NCI-H774 (cell line): Measurements from ENCODE around the gene KY.
"Not testable (repeated sequence)": the region's sequence is repeated elsewhere in the genome, so short reads cannot be mapped to it uniquely, and the experiment has no call there.

Experiments
- DNase-seq: peaks from one replicate; lab custom pipeline; 2025; lab: John Stamatoyannopoulos, UW

Gene KY

DNA sequence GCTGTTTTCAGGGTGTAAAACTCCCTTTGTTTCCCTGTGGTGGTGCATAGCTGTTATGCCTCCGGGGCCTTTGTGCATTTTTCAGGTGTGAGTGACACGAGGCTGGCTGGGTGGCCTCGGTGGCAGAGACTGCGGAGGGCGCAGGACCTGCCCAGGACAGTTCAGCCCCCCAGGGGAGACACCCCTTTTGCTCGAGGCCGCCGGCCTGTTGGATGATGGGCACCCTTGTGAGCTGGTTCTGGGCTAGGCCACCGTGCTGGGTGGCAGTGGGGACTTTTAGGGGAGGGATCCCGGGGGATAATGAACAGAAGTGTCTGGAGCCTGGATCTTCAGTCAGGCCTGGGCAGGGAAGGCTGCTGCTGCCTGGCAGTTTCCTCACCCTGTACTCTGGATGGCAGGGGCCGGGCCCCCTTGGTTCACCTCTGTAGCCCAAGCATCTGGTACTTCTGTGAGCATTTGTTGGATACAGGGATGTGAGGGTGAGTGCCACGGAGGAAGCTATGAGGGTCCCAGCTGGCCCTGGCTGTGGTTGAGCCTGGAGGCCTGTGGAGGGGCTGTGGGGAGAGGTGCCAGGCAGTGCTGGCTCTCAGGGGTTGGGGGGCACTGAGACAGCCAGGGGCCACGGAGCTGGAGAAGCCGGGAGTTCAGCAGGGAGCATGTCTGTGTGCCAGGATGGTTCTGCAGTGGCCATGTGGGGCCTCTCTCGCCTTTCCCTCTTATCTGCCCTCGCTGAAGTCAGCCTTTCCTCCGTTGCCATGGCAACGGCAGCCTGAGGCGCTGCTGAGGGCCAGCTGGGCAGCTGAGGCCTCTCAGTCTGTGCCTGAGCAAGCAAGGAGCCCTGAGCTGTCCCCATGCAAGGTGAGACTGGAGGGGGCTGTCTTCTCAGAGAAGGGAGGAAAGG is 49.0 kb downstream of the KY start:
- DNase-seq, result peak; percentile 4

DNA sequence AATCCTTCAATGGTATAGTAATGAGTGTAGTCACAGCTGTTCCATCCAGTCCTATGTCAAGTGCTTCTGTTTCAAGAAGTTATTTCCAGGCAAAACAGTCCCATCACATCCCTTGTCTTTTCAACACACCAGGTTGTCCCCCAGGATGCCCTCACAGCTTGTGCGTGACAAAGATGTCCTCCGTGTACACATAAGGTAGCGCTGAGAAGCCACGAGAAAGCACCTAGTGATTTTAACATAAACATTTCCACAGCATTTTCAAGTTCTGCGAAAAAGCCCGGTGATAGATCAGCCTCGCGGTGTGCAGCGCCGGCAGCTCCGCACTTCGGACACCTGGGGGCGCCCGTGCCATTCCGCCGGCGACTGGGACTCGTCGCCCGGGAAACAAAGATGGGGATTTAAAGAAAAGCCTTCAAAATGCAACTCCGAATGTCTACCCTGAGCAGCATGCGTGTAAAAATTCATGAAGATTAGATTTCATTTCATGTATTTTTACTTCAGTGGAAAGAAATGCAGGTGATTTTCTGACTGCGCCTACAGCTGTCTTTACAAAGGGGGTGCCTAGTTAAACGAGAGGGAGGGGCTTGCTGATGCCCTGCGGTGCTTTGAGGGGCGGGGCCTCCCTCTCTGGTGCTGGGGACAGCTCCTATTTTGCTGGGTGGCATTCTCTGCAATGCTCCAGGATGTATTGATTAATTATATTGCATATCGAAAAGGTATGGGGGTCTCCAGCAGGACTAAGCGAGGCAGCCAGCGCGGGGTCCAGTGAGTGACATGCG is 49.9 kb downstream of the KY start:
- peak; percentile 27 for DNase-seq

DNA sequence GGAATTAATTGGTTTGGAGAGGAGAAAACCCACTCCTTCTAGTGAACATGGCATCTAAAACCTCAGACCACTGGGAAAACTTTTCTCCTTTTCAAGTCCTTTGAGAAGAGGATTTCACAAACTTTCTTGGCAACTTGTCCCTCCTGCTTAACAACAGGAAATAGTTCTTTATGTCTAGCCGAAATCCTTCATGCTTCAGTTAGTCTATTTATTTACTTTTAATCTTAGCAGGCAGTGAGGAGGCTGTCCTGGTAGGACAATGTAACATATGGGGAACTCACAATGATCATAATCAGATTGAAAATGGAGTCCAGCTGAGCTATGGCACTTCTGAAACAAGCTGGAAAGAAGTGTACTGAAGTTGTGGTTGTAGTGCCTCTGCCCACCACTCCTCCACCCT is 50.6 kb downstream of the KY start:
- DNase-seq, result no peak

DNA sequence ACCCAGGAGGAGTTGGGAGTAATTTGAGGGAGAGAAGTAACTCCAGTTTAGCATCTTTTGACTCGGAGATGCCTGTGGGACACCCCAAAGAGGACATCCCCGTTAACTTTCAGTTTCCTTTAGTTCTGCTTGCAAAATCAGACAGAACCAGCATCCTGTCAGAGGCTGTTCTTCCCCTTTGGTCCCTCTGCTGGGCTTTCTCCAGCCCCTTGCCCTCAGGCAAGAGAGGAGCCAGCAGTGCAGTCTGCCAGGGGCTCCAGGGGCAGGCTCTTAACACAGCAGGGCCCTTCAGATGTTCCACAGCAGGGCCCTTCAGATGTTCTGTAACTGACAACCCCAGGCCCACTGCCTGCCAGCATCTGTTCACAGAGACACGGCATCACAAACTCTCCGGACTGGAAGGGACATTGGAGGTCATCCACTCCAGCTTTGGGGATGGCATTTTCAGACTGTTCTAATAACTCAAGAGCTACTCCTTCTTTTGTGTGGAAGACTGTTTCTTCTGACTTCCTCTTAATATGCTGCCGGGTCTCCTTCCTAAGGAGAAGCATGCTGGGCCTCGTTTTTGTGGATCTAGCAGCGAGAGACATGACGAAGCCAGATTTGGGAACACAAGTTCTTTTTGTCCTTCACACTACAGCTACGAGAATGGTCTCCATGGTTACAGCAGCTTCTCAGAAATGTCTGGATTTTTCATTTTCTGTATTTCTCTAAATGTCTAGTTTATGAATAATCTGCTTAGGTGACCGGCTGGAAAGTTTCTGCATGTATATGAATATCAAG is 51.9 kb downstream of the KY start:
- DNase-seq, result no peak

DNA sequence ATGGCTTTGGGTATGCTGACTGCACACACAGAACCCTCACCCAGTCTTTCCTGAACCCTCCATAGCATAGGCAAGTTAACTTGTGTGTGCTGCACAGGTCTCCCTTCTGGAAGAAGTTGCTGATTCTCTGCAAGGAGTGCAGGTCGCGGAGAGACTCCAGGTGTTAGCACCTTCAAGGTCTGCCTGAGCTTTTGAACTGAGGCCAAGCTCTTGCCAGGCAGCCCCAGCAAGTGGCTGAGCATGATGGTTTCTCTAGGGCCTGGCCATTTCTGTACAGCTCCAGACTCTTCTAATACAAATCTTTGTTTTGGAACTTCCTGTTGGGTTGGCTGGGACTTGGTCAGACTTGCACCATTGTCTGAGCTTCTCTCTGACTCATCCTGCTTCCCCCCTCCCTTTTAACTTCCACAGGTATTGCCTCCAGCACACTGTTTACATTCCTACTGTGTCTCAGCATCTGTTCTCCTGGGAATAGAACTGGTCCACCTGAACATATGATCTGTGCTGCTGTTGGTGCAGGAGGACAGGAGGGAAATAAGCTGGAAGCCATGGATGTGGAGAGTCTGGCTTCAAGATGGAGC is 53.3 kb downstream of the KY start:
- DNase-seq, result no peak

DNA sequence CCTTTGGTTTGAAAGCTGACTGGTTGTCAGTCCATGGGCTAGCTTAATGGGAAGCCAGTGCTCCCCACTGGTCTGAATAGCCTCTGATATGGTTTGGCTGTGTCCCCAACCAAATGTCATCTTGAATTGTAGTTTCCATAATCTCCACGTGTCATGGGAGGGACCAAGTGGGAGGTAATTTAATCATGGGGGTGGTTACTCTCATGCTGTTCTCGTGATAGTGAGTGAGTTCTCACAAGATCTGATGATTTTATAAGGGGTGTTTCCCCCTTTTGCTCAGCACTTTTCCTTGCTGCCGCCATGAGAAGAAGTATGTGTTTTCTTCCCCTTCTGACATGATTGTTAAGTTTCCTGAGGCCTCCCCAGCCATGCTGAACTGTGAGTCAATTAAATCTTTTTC is 55.8 kb downstream of the KY start:
- DNase-seq, result not testable (repeated sequence)

DNA sequence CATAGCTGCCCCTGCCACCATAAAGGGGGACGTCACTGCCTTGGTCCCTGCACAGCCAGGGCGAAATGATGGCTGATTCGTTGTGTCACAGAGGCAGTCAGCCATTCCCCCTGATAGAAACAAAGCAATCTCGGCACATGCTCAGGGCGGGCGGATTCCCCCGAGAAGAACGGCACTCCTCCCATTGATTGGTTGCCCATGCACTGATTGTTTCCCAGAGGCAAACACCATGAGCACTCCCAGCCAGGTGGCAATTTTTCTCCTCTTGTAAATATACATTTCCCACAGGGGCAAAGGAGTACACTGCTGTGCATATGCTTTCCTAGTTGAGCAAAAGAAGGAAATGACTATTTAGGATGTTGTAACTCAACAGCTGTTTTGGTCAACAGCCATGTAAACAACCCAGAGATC is 56.5 kb downstream of the KY start:
- peak; percentile 38 for DNase-seq

DNA sequence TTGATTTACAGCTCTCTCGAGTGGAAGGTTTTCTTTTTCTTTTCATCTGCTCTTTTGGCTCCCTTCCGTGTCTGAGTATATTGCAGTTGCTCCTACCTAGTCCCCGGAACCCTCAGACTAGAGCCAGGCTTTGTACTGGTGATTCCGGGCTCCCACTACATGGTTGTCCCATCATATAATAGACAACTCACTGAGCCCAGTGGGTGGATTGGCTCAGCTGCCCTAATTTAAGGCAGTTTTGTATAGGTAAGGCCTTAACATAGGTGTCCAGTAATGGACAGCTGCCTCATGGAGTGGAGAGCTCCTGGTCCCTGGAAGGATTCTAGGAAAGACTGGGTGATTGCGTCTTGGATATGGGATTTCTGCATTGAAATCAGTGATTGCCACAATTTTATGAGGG is 58.0 kb downstream of the KY start:
- no peak for DNase-seq

DNA sequence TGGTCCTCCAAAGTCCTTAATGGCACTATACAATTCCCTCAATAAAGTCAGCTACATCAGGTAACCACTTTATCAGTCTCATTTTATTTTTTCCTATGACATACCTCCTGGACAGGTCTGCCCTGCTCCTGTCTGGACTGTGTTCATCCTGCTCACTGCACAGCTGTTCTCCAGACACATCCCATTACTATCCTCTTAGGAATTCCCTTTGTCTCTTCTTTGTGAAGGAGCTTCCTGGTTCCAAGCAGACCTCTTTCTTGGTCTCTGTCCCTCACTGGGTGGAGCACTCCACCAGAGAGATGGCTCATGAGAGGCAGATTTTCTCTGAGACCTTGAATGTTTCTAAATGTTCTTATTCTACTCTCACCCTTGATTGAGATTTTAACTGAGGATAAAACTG is 60.1 kb downstream of the KY start:
- DNase-seq, result no peak

DNA sequence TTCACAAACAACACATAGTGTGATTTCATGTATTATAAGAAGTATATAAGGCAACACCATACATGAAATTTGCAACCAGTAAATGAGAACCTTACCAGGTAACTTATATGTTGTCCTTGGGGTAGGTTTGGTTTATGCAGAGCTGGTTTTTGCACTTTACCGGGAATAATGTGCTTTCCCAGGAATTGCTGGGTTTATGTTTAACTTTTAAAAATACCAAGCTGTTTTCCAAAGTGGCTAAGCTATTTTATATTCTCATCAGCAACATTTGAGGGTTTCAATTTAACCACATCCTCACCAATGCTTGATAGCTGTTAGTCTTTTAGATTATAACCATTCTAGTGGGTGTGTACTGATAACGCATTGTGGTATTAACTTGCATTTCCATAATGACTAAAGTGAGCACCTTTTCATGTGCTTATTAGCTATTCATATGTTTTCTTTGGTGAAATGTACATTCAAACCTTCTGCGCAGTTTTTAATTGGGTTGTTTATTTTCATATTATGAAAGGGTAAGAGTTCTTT is 71.6 kb downstream of the KY start:
- DNase-seq, result no peak

DNA sequence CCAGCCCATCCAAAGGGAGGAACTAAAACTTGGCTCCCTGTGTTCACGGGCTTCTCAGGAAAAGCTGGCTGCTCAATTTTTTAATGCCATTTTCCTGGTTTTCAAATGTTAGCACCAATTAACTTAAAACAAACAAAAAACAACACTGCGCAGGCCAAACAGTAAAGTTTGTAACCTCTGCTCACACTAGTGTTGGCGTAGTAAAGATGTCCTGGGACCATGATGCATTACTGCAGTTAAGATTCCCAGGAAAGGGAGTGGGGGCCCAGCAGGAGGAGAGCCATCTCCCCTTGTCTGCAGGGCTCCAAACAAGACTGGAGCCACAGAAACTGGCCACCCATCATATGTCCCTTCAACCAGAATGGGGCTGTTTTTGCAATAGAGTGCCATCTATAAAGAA is 74.0 kb downstream of the KY start:
- DNase-seq, result no peak

DNA sequence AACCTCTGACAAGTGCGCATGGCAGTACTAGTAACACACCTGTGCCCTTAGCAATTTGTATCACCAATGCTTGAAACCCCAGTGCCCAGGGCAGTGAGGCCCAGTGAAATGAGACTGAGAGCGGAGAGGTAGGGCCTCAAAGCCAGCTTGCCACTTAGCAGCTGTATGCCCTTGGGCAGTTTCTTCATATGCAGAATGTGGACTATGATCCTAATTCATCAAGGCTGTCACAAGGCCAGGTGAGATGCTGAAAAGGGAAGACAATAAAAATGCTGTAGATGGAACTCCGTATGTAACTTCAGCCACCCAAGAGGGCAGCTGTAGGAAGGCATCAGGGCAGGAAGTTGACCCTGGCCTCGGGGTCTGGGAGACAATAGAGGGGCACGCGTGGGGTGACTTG is 74.4 kb downstream of the KY start:
- DNase-seq, result no peak

DNA sequence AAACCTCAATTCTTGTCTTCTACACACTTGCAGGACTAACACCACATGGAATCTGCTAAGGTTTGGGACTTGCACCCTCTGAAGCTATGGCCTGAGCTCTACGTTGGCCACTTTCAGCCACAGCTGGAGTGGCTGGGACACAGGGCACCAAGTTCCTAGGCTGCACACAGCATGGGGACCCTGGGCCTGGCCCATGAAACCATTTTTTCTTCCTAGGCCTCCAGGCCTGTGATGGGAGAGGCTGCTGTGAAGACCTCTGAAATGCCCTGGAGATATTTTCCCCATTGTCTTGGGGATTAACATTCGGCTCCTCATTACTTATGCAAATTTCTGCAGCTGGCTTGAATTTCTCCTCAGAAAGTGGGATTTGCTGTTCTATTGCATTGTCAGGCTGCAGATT is 80.9 kb downstream of the KY start:
- DNase-seq, result not testable (repeated sequence)

DNA sequence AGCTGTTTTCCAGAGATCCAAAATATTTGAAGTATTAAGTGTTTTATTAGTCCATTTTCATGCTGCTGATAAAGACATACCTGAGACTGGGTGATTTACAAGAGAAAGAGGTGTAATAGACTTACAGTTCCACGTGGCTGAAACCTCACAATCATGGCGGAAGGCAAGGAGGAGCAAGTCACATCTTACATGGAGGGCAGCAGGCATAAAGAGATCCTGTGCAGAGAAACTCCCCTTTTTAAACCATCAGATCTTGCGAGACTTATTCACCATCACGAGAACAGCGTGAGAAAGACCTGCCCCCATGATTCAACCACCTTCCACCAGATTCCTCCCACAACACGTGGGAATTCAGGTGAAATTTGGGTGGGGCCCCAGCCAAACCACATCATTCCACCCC is 82.0 kb downstream of the KY start:
- no peak for DNase-seq

DNA sequence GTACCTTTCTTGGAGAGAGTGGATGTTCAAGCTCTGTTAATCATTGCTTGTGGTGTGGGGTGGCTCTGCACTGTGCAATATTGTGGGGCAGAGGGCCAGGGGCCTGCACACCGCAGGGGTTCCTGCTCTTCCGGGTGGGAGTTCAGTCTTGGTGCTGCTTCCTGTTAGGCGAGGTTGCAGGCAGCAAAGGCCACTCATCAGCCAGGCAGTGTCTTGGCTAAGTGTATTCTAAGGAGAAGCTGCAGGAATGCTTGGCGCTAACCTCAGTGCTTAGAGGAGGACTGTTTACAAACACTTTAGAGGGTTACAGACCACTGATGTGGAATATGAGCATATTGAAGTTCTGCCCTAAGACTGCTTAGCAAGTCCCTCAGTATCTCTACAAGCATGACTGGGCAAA is 83.2 kb downstream of the KY start:
- no peak for DNase-seq

DNA sequence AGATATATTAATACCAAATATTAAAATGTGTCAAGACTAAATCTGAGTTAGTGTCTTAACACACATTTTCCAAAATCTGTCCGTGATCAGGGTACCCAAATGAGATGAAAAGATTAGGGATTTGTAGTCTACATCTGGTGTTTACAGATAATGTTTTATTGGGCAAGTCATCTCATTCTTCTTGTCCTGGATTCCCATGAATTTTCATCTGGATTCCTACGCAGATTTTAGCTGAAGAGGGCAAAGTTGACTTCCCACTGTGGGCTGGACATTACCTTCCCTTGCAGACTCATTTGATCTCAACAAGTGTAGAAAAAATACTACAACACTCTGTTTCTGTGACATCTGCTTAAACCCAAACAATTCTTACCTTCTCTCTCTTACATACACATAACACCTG is 85.8 kb downstream of the KY start:
- no peak for DNase-seq

DNA sequence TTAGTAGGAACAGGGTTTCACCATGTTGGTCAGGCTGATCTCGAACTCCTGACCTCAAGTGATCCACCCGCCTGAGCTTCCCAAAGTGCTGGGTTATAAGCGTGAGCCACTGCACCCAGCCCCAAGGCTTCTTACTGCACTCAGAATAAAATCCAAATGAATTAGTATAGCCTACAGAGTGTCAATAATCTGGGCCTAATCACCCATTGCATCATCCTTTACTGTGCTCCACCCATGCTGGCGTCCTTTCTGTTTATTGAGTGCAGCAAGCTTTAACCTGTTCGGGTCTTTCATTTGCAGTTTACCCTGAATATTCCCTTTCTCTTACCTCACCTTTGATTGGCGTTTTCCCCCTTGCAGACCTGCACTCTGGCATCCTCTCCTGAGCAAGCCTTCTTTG is 87.2 kb downstream of the KY start:
- DNase-seq, result no peak

DNA sequence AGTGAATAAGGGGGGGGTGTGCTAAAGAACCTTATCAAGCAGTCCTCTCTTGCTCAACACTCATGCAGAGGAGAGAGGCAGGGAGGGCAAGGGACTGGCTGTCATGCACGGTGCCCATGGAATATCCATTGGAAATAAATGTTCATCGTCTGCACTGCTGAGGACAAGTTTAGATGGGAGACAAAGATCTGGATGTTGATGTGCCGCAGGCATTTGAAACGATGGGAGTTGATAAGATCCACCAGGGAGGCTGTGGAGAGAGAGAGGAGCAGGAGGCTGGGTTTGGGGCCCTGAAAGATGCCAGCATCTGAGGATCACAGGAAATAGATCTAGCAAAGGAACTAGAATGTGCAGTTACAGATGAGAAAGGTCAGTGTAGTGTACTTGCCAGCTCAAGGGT is 88.8 kb downstream of the KY start:
- no peak for DNase-seq

DNA sequence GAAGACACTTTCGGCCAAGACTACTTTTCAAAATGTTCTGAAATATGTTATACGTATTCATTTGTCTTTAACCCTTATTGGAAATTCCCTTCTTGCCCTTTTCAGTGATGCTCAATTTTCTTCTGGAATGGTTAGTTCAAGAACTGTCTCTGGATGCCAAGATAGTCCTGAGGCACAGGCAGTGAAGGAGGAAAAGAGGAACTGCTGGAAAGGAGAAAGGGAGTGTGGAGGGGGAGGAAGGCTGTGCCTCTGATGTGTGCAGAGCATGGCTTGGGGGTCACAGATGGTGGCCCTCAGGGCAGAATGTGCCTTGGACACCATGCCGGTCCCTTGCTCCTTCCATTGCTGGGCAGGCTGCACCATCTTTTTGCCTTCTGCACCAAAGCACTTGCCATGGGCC is 91.2 kb downstream of the KY start:
- no peak for DNase-seq
